ENCODE results near the gene KXD1.

The KXD1 gene

GRCh38 chr19:18601875-18602274 is 44.2 kb downstream of the KXD1 start:
- DNase-seq (ENCODE audit: low spot score): no peak

- DNase-seq (ENCODE audit: low spot score): no peak
These were observed 45.7 kb downstream of the KXD1 start for GRCh38 chr19:18603255-18603957.

- DNase-seq (ENCODE audit: low spot score): no peak
These were observed 46.5 kb downstream of the KXD1 start for GRCh38 chr19:18603958-18604819.

- DNase-seq (ENCODE audit: low spot score): no peak
These were observed 47.1 kb downstream of the KXD1 start for GRCh38 chr19:18604820-18605159.

- no peak for DNase-seq (ENCODE audit: low spot score)
These were observed 47.5 kb downstream of the KXD1 start for GRCh38 chr19:18605196-18605545.

GRCh38 chr19:18605546-18606280 is 48.0 kb downstream of the KXD1 start:
- DNase-seq (ENCODE audit: low spot score): no peak

- no peak for DNase-seq (ENCODE audit: low spot score)
These were observed 48.9 kb downstream of the KXD1 start, which contains the start of gene CRLF1 for GRCh38 chr19:18606281-18607225. TSS of gene CRLF1 (minus strand) at chr19:18606799. CDS start at chr19:18606656, 143 bp downstream.

- no peak for DNase-seq (ENCODE audit: low spot score)
These were observed 49.8 kb downstream of the KXD1 start for GRCh38 chr19:18607226-18608101.

- no peak for DNase-seq (ENCODE audit: low spot score)
These were observed 50.6 kb downstream of the KXD1 start for GRCh38 chr19:18608102-18608804.

- no peak for DNase-seq (ENCODE audit: low spot score)
These were observed 51.4 kb downstream of the KXD1 start for GRCh38 chr19:18608805-18609716.

GRCh38 chr19:18609717-18610051 is 52.0 kb downstream of the KXD1 start:
- DNase-seq (ENCODE audit: low spot score): no peak

- no peak for DNase-seq (ENCODE audit: low spot score)
These were observed 52.5 kb downstream of the KXD1 start for GRCh38 chr19:18610245-18610555.

- no peak for DNase-seq (ENCODE audit: low spot score)
These were observed 53.1 kb downstream of the KXD1 start for GRCh38 chr19:18610556-18611326.

GRCh38 chr19:18611327-18612050 is 53.8 kb downstream of the KXD1 start:
- no peak for DNase-seq (ENCODE audit: low spot score)

GRCh38 chr19:18612051-18612771 is 54.5 kb downstream of the KXD1 start:
- DNase-seq (ENCODE audit: low spot score): no peak

- DNase-seq (ENCODE audit: low spot score): no peak
These were observed 55.3 kb downstream of the KXD1 start, which contains the start of gene TMEM59L for GRCh38 chr19:18612772-18613588. TSS of gene TMEM59L (plus strand) at chr19:18612870. CDS start at chr19:18612959, 89 bp downstream.

All from activated CD4-positive, alpha-beta T cell treated with anti-CD3 and anti-CD28 coated beads, Interleukin-2, Interleukin-4, amounts not matched to agents 100 ng/mL and 50 ng/mL, durations not matched to agents 16 hours and 8 hours (primary cell).